ENCODE data around the gene ARID1B.

GRCh38 chr6:156950531-156950930 is 173.4 kb downstream of the ARID1B start:
- no peak for TF ChIP-seq CTCF (conservative IDR thresholded peaks at IDR 0.05; ENCODE audit: low read depth, low read length)
- TF ChIP-seq EZH2phosphoT487 (IDR thresholded peaks at IDR 0.05; ENCODE audit: borderline replicate concordance, low read length), result no peak
- TF ChIP-seq EZH2 (IDR thresholded peaks at IDR 0.05; ENCODE audit: low read length, unreplicated experiment), result no peak
